Fibroblast of pulmonary artery (primary cell): Measurements from ENCODE around the gene PURA.

Experiments used
- DNase-seq: peaks from one replicate; pipeline ENCODE4 v3.0.0-alpha.2; 2010; ENCODE audit warnings: low read depth
- H3K4me3 ChIP-seq: replicated peaks from 2 replicates; pipeline ENCODE4 v1.5.1; 2011; ENCODE audit warnings: low read depth, mild to moderate bottlenecking, control low read depth, low read length, moderate library complexity
- TF ChIP-seq, protein P1 (sequence below): IDR thresholded peaks from 2 replicates; pipeline ENCODE4 v1.5.1; 2011; ENCODE audit warnings: mild to moderate bottlenecking, control low read depth, low read length, inconsistent platforms; ENCODE audit errors: missing control alignments

The PURA gene

DNA sequence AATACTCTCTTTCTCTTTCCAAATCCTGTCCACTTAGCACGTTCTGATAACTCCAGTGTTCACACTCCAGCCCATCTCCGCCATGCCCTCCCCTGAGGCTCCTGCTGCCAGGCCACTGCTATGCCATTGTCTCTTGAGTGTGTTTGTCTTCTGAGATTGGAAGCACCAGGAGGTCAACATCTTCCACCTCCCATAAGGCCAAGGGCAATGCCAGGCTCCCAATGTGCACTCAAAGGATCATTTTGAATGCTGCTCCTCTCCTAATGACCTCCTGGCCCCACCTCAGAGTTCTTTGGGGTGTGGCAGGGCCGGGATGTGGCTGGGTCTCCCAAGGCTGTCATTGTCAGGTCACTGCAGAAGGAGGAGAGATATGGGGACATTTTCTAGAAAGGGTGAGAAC is 31.3 kb downstream of the PURA start:
- no peak for DNase-seq
- TF ChIP-seq, protein P1, sequence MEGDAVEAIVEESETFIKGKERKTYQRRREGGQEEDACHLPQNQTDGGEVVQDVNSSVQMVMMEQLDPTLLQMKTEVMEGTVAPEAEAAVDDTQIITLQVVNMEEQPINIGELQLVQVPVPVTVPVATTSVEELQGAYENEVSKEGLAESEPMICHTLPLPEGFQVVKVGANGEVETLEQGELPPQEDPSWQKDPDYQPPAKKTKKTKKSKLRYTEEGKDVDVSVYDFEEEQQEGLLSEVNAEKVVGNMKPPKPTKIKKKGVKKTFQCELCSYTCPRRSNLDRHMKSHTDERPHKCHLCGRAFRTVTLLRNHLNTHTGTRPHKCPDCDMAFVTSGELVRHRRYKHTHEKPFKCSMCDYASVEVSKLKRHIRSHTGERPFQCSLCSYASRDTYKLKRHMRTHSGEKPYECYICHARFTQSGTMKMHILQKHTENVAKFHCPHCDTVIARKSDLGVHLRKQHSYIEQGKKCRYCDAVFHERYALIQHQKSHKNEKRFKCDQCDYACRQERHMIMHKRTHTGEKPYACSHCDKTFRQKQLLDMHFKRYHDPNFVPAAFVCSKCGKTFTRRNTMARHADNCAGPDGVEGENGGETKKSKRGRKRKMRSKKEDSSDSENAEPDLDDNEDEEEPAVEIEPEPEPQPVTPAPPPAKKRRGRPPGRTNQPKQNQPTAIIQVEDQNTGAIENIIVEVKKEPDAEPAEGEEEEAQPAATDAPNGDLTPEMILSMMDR = no peak
- H3K4me3 ChIP-seq = no peak overlapping the region

DNA sequence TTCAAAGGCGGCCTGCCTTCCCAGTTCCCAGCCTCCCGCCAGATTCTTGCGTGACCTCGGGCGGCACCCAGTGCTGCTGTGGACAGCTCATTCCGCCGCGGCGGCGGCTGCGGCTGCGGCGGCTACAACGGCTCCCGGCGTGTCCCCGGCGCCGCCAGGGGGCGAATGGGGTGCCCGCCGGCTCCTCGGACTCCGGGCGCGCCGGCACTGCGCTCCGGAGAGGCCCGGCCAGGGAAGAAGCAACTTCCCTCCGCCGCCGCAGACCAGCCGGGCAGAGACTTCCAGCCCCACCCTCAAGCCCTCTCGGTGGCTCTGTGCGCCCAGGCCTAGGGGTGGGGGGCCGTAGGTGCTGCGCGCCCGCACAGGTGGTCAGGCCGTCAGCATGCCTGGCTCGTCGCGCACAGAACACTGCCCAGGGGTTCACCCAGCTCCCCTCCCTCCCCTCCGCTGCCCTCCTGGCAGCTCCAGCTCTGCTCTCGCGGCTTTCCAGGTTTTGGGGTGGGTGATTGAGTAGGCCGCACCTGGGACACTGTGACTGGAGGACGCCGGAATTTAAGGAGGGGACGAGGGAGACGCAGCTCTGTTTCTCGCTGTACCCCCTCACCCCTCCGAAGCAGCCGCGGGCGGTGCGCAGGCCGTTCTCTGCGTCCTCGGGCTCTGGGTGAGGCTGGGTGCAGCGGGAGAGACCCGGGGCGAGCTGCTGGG is 32.1 kb downstream of the PURA start:
- H3K4me3 ChIP-seq = peak overlapping the region; percentile 41
- TF ChIP-seq, protein P1 = peak; percentile 22
- DNase-seq = peak; percentile 67

DNA sequence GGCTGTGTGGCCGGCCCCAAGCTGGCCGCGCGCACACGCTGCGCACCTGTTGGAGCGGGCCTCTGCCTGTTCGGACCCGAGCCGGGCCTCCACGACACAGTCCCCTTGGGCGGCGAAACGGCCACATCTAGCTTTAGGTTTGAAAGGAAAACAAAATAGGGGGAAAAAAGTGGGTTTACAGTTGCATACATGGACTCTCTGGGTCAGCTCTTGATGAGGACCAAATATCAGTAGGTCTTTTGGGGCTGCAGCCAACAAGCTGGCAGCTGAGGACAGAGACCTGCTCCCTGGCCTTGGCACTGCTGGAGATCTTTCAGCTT is 32.6 kb downstream of the PURA start:
- TF ChIP-seq, protein P1 = no peak
- no peak overlapping the region for H3K4me3 ChIP-seq
- DNase-seq = no peak

- TF ChIP-seq, protein P1 = no peak
- no peak for DNase-seq
- H3K4me3 ChIP-seq = no peak overlapping the region
These were observed 33.6 kb downstream of the PURA start for GRCh38 chr5:140147460-140147859.

DNA sequence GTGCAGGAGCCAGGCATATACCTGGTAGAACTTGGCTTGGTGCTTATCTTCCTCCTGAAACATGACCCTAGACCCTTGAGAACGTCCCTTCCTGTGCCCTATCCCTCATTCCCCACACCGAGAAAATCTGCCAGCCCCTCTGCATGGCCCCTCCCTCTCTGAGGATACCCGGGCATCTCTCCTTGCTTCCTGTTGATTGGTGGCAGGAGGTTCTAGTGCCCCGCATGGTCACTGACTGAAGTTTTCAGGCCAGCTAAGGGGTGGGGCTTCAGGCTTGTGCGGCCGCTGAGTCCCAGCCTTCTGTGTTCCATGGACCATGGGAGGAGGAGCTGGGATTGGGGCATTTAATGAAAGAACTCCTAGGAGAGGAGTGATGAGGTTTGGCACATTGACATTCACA is 34.6 kb downstream of the PURA start:
- TF ChIP-seq, protein P1 = peak; percentile 12
- H3K4me3 ChIP-seq = no peak overlapping the region
- DNase-seq = no peak

DNA sequence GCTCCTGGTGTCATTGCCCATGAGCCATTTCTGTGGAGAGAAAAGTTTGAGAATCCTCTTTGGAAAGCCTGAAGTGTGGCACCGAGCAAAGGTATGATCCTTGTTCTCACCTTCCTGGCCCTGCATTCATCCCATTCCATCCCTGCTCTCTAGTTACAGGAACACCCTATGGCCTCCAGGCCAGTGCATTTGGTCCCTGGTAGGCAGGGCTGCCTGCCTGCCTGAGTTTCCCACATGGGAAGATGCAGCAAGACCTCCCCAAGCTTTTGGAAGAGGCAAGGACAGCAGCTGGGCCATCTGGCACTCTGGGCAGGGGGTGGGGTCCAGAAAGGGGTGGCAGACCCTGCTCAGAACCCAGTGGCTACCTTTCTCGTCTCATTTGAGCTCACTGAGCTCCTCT is 36.3 kb downstream of the PURA start:
- TF ChIP-seq, protein P1 = no peak
- no peak for DNase-seq
- H3K4me3 ChIP-seq = no peak overlapping the region

DNA sequence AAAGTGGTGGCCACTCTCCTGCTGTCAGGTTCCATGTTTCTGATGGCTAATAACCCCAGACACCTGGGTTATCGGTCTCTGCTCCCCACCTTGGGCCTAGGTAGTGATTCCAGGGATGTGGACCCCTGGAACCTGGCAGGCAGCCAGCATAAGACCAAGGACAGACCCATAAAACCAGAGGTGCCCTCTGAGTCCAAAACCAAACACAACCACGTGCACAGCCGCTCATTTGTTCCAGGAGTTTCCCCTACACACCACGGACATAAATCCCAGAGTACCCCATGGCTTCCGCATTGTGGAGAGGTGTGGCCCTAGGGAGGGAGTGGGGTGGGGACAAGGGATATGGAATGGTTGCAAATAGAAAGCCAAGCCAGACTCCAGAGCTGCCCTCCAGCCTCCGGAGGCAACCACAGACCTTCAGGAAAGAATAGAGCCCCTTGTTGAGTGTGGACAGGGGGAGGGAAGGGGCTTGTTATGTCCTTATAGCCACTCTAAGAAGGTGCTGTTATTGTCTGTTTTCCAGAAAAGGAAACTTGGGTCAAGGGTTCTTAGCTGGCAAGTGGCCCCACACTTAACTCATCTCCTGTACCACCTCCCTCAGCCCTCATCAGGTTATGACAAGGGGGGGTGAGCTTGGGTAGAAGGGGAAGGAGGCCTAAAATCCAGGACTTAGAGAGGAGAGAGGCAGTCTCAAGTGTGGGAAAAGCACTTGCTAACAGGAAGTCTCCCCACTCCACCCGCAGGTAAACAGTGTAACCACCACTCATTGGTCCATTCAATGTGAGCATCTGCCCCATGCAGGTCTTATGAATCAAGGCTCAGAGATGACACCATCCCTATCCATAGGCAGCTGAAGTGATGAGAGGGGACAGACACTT is 37.5 kb downstream of the PURA start:
- no peak overlapping the region for H3K4me3 ChIP-seq
- TF ChIP-seq, protein P1 = no peak
- no peak for DNase-seq
